ENCODE data around the gene CDH4. TPM values are rescaled to one million over a fixed set of nuclear protein-coding genes. Genes with fewer than 3 reads are reported as not detected.

The CDH4 gene
- total and polyA plus RNA-seq, 2 donors (not counting 1 experiment from before 2014, with no cell fraction given): not detected

GRCh38 chr20:61321481-61321880 lies 69.4 kb downstream of the CDH4 start:
- ChIA-PET CTCF (no interaction called here), POLR2A (no interaction called here)
- intact Hi-C loops (cut with micrococcal nuclease): no loop called here

More at GRCh38 chr20:61321481-61321880, 69.4 kb downstream of the CDH4 start:
- 98% methylated on average over 12 of the region's 13 CpGs for WGBS (ENCODE audit: insufficient coverage)
- no peaks in the 10 kb centered on the region for H3K79me2 ChIP-seq (ENCODE audit: control insufficient read depth, insufficient read depth, low read length)
- H3K4me2 ChIP-seq (replicated peaks; ENCODE audit: low read depth, low read length, poor library complexity, severe bottlenecking): no peak overlapping the region
- Mint-ChIP-seq H3K4me3 (no peak overlapping the region), H3K27ac (no peak overlapping the region), H3K27me3 (no peaks in the 10 kb centered on the region), H3K4me1 (no peaks in the 10 kb centered on the region), H3K9me3 (ENCODE audit: insufficient read depth) (peaks cover 3% of the 10 kb centered on the region)
- H3K9ac ChIP-seq (ENCODE audit: low read length): no peak overlapping the region
- ATAC-seq (ENCODE audit: low read depth) (no peak), DNase-seq (no peak)
- TF ChIP-seq CTCF (IDR thresholded peaks at IDR 0.05): no peak
- no peak for TF ChIP-seq EZH2 (IDR thresholded peaks at IDR 0.05; ENCODE audit: borderline replicate concordance, insufficient read depth, low read depth, low read length, poor library complexity, severe bottlenecking)
- peaks cover 0 to 27% (median 0%) of the 10 kb centered on the region in 3 donors for H3K9me3 ChIP-seq (ENCODE audit: control extremely low read depth in 1 of 3, control insufficient read depth in 2 of 3, insufficient read depth in 1 of 3, low read length in 2 of 3)
- H3K4me3 ChIP-seq (ENCODE audit: control extremely low read depth in 1 of 5, extremely low read depth in 1 of 5, insufficient read depth in 1 of 5, low read depth in 2 of 5, low read length in 4 of 5): no peak overlapping the region
- H3K4me1 ChIP-seq (ENCODE audit: control insufficient read depth in 2 of 2, insufficient read depth in 2 of 2, low read length in 2 of 2): no peaks in the 10 kb centered on the region
- no peaks in the 10 kb centered on the region for H3K27me3 ChIP-seq (replicated peaks in 1 of 4; ENCODE audit: control extremely low read depth in 1 of 4, control insufficient read depth in 3 of 4, insufficient read depth in 4 of 4, low read length in 3 of 4)
- H3K36me3 ChIP-seq (replicated peaks in 1 of 2; ENCODE audit: control extremely low read depth in 1 of 2, control insufficient read depth in 1 of 2, extremely low read depth in 1 of 2, insufficient read depth in 2 of 2, low read length in 1 of 2): no peaks in the 10 kb centered on the region
- H4K20me1 ChIP-seq (ENCODE audit: control insufficient read depth, insufficient read depth, low read length, poor library complexity, severe bottlenecking): no peaks in the 10 kb centered on the region
- no peak overlapping the region for H3K27ac ChIP-seq (ENCODE audit: low read length in 2 of 2)
- H2AFZ ChIP-seq (ENCODE audit: insufficient read depth, low read depth, low read length, poor library complexity, severe bottlenecking): no peak overlapping the region

Measured in B cell (primary cell).